Brain pericyte (primary cell): ENCODE measurements around the gene BTG2.

Source experiments
- DNase-seq: peaks from one replicate; pipeline ENCODE4 v3.0.0-alpha.2; 2012; ENCODE audit warnings: low read depth, low spot score

Gene BTG2

GRCh38 chr1:203316626-203317093 lies 11.3 kb downstream of the BTG2 start:
- no peak for DNase-seq

- no peak for DNase-seq
These were observed 12.3 kb downstream of the BTG2 start for GRCh38 chr1:203317429-203318228.

- DNase-seq = no peak
These were observed 12.9 kb downstream of the BTG2 start for GRCh38 chr1:203318229-203318517.

- no peak for DNase-seq
These were observed 15.4 kb downstream of the BTG2 start for GRCh38 chr1:203320591-203321272.

GRCh38 chr1:203321273-203322052 lies 16.1 kb downstream of the BTG2 start:
- no peak for DNase-seq

GRCh38 chr1:203322500-203323179 lies 17.3 kb downstream of the BTG2 start:
- no peak for DNase-seq

- no peak for DNase-seq
These were observed 18.3 kb downstream of the BTG2 start for GRCh38 chr1:203323587-203323986.

GRCh38 chr1:203324105-203325025 lies 19.0 kb downstream of the BTG2 start:
- DNase-seq = no peak

GRCh38 chr1:203325026-203325417 lies 19.7 kb downstream of the BTG2 start:
- no peak for DNase-seq

GRCh38 chr1:203325418-203326091 lies 20.2 kb downstream of the BTG2 start:
- DNase-seq = no peak

- DNase-seq = no peak
These were observed 21.7 kb downstream of the BTG2 start for GRCh38 chr1:203326830-203327683.

- DNase-seq = no peak
These were observed 22.6 kb downstream of the BTG2 start for GRCh38 chr1:203327684-203328457.

- no peak for DNase-seq
These were observed 23.4 kb downstream of the BTG2 start for GRCh38 chr1:203328714-203329122.

- DNase-seq = no peak
These were observed 25.9 kb downstream of the BTG2 start for GRCh38 chr1:203331224-203331623.

- DNase-seq = no peak
These were observed 30.2 kb downstream of the BTG2 start for GRCh38 chr1:203335503-203335902.

GRCh38 chr1:203336097-203336496 lies 30.8 kb downstream of the BTG2 start:
- no peak for DNase-seq

- DNase-seq = no peak
These were observed 33.2 kb downstream of the BTG2 start for GRCh38 chr1:203338335-203339036.
